ENCODE measurements around the gene TMEM59L. TPM values are rescaled to one million over a fixed set of nuclear protein-coding genes. Genes with fewer than 3 reads are reported as not detected.
A peak's percentile ranks its signal among the peaks of the same experiment; 100 is the strongest.

TMEM59L gene
- total and polyA plus RNA-seq, 9 of the 15 experiments (the other 6 are each of a cell fraction or from before 2014, with no cell fraction given) = 0.37 TPM; not detected in 8

- TF ChIP-seq HNRNPH1 (optimal IDR thresholded peaks at IDR 0.05; ENCODE audit: low read depth, low read length) (no peak), MAX (CRISPR knock-in tag; IDR thresholded peaks at IDR 0.05) (no peak), GTF2E2 (tag; IDR thresholded peaks at IDR 0.05) (no peak), ZNF707 (CRISPR knock-in tag; conservative IDR thresholded peaks at IDR 0.05) (no peak), ZNF764 (CRISPR knock-in tag; IDR thresholded peaks at IDR 0.05; ENCODE audit: low read depth) (no peak), ZNF23 (CRISPR knock-in tag; IDR thresholded peaks at IDR 0.05) (no peak), MYNN (IDR thresholded peaks at IDR 0.05) (no peak), MYNN (CRISPR knock-in tag; IDR thresholded peaks at IDR 0.05) (no peak)
Observed at GRCh38 chr19:18580311-18580710, 32.4 kb upstream of the TMEM59L start (continued).

GRCh38 chr19:18586306-18586705 lies 26.4 kb upstream of the TMEM59L start:
- H3K27me3 ChIP-seq (ENCODE audit: control insufficient read depth in 2 of 2, insufficient read depth in 2 of 2, low read length in 2 of 2) = no peaks in the 10 kb centered on the region
- TF ChIP-seq MXI1 (IDR thresholded peaks at IDR 0.05; ENCODE audit: low read depth, low read length) (no peak), RAD21 (CRISPR knock-in tag; conservative IDR thresholded peaks at IDR 0.05 in 1 of 2, IDR thresholded peaks at IDR 0.05 in 1 of 2) (0 out of 4 replicates have a peak, but pooled peaks of 1 of the 2 experiments have one; percentile 12), CCAR2 (IDR thresholded peaks at IDR 0.05; ENCODE audit: low read depth, low read length) (no peak), HMBOX1 (IDR thresholded peaks at IDR 0.05) (peak; percentile 37; the same call in 1 of the 2 replicates), ZNF224 (CRISPR knock-in tag; IDR thresholded peaks at IDR 0.05) (no peak), CTCF (IDR thresholded peaks at IDR 0.05 in 2 of 3, conservative IDR thresholded peaks at IDR 0.05 in 1 of 3; ENCODE audit: insufficient read depth in 2 of 3, low read depth in 1 of 3, low read length in 3 of 3) (0 out of 6 replicates have a peak, but pooled peaks of 1 of the 3 experiments have one; percentile 13)
- ChIA-PET POLR2A (interaction anchor here (0.6 to 5.4 kb wide), 6 partner anchors 10 to 293 kb away, joined by 3 to 39 read pairs (median 3); partner anchors contain the start of gene UBA52), CTCF (ENCODE audit: low intra/inter-chr PET ratio) (no interaction called here)
- peaks cover 6% of the 10 kb centered on the region; the same call in 1 of the 2 replicates for H4K20me1 ChIP-seq (replicated peaks; ENCODE audit: control insufficient read depth, insufficient read depth, low read length)
- no peak overlapping the region for H3K27ac ChIP-seq (ENCODE audit: extremely low read depth, low read depth, low read length)
- BruUV-seq (replicated peaks) = no TSS peak
- no peak overlapping the region for H3K4me2 ChIP-seq (ENCODE audit: insufficient read depth, low read length)
- no peak overlapping the region for H3K4me3 ChIP-seq
- H3K9me3 ChIP-seq (replicated peaks; ENCODE audit: control insufficient read depth, insufficient read depth, low read depth, low read length) = no peaks in the 10 kb centered on the region
- 67% methylated on average over 2 of the region's 2 CpGs for WGBS (ENCODE audit: insufficient coverage, low coverage, missing lambda C conversion rate)
- H3K9ac ChIP-seq (ENCODE audit: insufficient read depth in 1 of 2, low read depth in 2 of 2, low read length in 2 of 2) = no peak overlapping the region
- in situ Hi-C loops (cut with MboI) = no loop called here
- DNase-seq (ENCODE audit: extremely low read depth in 1 of 4, low spot score in 3 of 4) (no peak), ATAC-seq (no peak), FAIRE-seq (no peak)
- intact Hi-C loops (cut with micrococcal nuclease) = no loop called here
- peaks cover 24% of the 10 kb centered on the region for H3K79me2 ChIP-seq (ENCODE audit: control insufficient read depth, insufficient read depth, low read length)
- no peaks in the 10 kb centered on the region for H3K9me1 ChIP-seq (ENCODE audit: control insufficient read depth, insufficient read depth, low read length)
- 0 out of 2 replicates have a peak overlapping the region, but pooled peaks have one; percentile 56 for H2AFZ ChIP-seq (ENCODE audit: low read depth, low read length)
- H3K36me3 ChIP-seq (ENCODE audit: control insufficient read depth, insufficient read depth, low read length) = peaks cover 5% of the 10 kb centered on the region; the same call in 2 of the 3 replicates
- peaks cover 14 to 40% of the 10 kb centered on the region in 2 experiments for H3K4me1 ChIP-seq (replicated peaks in 1 of 2; ENCODE audit: control insufficient read depth in 2 of 2, insufficient read depth in 2 of 2, low read length in 2 of 2)
